HCT116 (cell line): ENCODE results near the gene SHANK1.

Experiments used
- CBX3 ChIP-seq: IDR thresholded peaks from 2 replicates; pipeline ENCODE4 v1.6.1; 2012; ENCODE audit warnings: low read depth
- CEBPB ChIP-seq: IDR thresholded peaks from 2 replicates; pipeline ENCODE4 v1.6.1; 2012; ENCODE audit warnings: low read depth
- EZH2phosphoT487 ChIP-seq: fragments of 200-600 bp; IDR thresholded peaks from 2 replicates; pipeline ENCODE4 v1.6.1; 2018; ENCODE audit warnings: antibody characterized with exemption, borderline replicate concordance
- POLR2A ChIP-seq: IDR thresholded peaks from 2 replicates; pipeline ENCODE4 v1.7.0; 2011; ENCODE audit warnings: borderline replicate concordance; ENCODE audit not compliant: insufficient read depth, insufficient read length; ENCODE audit errors: extremely low read depth
- POLR2AphosphoS5 ChIP-seq: IDR thresholded peaks from 2 replicates; pipeline ENCODE4 v1.6.1; 2011; ENCODE audit warnings: mild to moderate bottlenecking, low read depth, low read length, moderate library complexity
- RAD21 ChIP-seq: IDR thresholded peaks from 2 replicates; pipeline ENCODE4 v1.6.1; 2012; ENCODE audit warnings: low read depth, mild to moderate bottlenecking
- SP1 ChIP-seq: IDR thresholded peaks from 2 replicates; pipeline ENCODE4 v1.6.1; 2012; ENCODE audit warnings: low read depth
- TCF7L2 ChIP-seq: IDR thresholded peaks from 2 replicates; pipeline ENCODE4 v1.7.0; 2011; ENCODE audit warnings: borderline replicate concordance, inconsistent platforms; ENCODE audit not compliant: insufficient read depth, insufficient read length; ENCODE audit errors: extremely low read depth
- TF ChIP-seq, protein P1 (sequence below), 3 experiments: fragments of 200-600 bp in 1 of 3; sonication (generic) in 1 of 3; IDR thresholded peaks in 2 of 3; conservative IDR thresholded peaks in 1 of 3; 2 replicates each; pipeline ENCODE4 v1.5.1; 2012 to 2017; ENCODE audit warnings: low read depth in 2 of 3, low read length in 2 of 3, antibody characterized with exemption in 1 of 3, borderline replicate concordance in 1 of 3, control low read depth in 1 of 3, mild to moderate bottlenecking in 1 of 3, mixed read lengths in 1 of 3, mixed run types in 1 of 3, moderate library complexity in 1 of 3; ENCODE audit not compliant: insufficient read depth in 1 of 3
- TF ChIP-seq, protein P2 (sequence below): IDR thresholded peaks from 2 replicates; pipeline ENCODE4 v1.6.1; 2011; ENCODE audit warnings: mild to moderate bottlenecking, low read length, moderate library complexity; ENCODE audit not compliant: insufficient replicate concordance; ENCODE audit errors: extremely low read depth

GRCh38 chr19:50753879-50754278, 34.3 kb upstream of the SHANK1 start:
- TF ChIP-seq POLR2A (no peak), SP1 (no peak), TCF7L2 (no peak), CEBPB (no peak), CBX3 (no peak), RAD21 (no peak), EZH2phosphoT487 (no peak), POLR2AphosphoS5 (no peak)
- TF ChIP-seq, protein P1, sequence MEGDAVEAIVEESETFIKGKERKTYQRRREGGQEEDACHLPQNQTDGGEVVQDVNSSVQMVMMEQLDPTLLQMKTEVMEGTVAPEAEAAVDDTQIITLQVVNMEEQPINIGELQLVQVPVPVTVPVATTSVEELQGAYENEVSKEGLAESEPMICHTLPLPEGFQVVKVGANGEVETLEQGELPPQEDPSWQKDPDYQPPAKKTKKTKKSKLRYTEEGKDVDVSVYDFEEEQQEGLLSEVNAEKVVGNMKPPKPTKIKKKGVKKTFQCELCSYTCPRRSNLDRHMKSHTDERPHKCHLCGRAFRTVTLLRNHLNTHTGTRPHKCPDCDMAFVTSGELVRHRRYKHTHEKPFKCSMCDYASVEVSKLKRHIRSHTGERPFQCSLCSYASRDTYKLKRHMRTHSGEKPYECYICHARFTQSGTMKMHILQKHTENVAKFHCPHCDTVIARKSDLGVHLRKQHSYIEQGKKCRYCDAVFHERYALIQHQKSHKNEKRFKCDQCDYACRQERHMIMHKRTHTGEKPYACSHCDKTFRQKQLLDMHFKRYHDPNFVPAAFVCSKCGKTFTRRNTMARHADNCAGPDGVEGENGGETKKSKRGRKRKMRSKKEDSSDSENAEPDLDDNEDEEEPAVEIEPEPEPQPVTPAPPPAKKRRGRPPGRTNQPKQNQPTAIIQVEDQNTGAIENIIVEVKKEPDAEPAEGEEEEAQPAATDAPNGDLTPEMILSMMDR (IDR thresholded peaks at IDR 0.05 in 2 of 3, conservative IDR thresholded peaks at IDR 0.05 in 1 of 3; ENCODE audit: borderline replicate concordance in 1 of 3, insufficient read depth in 1 of 3, low read depth in 2 of 3, low read length in 2 of 3), result no peak
- TF ChIP-seq, protein P2, sequence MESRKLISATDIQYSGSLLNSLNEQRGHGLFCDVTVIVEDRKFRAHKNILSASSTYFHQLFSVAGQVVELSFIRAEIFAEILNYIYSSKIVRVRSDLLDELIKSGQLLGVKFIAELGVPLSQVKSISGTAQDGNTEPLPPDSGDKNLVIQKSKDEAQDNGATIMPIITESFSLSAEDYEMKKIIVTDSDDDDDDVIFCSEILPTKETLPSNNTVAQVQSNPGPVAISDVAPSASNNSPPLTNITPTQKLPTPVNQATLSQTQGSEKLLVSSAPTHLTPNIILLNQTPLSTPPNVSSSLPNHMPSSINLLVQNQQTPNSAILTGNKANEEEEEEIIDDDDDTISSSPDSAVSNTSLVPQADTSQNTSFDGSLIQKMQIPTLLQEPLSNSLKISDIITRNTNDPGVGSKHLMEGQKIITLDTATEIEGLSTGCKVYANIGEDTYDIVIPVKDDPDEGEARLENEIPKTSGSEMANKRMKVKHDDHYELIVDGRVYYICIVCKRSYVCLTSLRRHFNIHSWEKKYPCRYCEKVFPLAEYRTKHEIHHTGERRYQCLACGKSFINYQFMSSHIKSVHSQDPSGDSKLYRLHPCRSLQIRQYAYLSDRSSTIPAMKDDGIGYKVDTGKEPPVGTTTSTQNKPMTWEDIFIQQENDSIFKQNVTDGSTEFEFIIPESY, result no peak
